GM10847 (cell line): ENCODE results near the gene RPS6KC1.

Experiments used
- POLR2A ChIP-seq: IDR thresholded peaks from 2 replicates; pipeline ENCODE4 v1.6.1; 2011; ENCODE audit not compliant: insufficient read length; ENCODE audit errors: extremely low read depth

The RPS6KC1 gene

DNA sequence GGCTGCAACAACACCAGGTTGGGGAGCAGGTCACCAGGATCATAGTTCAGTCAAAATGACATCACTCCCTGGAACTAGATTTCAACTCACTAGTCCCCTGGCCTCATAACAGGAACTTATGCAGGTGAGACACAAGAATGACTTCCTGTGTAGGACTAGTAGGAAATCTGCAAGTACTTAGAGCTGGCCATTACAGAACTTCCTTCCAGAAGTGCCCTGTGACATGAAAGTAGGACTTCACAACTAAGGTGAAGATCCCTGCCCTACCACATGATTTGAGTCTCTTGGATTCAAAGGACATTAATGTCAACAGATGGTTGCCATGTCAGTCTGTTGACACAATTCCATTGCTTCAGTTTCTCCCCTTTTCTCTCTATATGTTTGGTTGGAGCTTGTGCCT, 223.1 kb downstream of the RPS6KC1 start:
- no peak for TF ChIP-seq POLR2A

DNA sequence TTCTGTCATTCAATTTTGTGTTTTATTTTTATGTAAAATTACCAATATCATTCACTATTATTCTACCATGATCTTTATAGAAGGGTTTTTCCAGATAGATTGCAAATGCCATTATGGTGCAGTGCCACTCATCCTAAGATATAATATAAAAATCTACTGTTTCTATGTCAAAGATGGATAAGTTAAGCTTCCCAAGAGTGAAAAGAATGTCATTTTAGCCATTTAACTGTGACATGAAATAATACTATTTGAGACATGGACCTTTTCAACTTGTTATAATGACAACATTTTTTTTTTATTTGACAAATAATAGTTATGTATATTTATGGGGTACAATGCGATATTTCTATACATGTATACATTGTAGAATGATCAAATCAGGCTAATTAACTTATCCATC, 224.3 kb downstream of the RPS6KC1 start:
- TF ChIP-seq POLR2A, result no peak

DNA sequence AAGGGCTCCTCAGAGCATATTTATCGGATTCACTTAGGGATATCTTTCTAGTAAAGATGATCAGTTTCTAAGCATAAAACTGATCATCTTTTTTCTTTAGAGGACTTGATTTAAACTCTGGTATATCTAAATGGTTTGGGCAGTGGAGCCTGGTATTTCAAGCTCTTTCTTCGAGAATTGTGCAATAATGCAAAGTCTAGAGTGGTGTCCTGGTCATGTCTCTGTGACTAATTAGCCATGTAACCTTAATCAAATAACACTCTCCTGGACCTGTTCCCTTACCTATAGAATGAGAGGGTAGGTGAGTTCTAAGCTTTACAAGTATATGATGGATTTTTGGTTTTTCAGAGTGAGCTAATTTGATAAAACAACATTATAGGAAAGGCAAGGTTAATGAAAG, 225.2 kb downstream of the RPS6KC1 start:
- no peak for TF ChIP-seq POLR2A

DNA sequence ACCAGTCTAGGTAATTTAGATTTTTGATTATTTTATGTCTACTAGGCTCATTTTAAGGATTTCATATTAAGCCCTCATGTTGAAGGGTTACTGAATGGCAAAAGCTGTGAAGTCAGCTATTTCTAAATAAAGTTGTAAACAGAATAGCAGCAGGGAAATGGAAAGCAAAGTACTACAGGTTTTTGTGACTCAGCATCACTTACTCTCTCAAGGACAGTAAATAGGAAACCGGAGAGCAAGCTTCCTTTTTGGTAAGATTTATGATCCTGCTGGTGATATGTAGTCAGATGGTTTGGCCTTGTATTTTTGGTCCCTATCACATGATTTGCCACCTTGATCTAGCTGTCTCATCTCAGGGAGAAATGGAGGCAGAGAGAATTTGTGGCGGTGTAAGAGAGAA, 226.0 kb downstream of the RPS6KC1 start:
- no peak for TF ChIP-seq POLR2A

DNA sequence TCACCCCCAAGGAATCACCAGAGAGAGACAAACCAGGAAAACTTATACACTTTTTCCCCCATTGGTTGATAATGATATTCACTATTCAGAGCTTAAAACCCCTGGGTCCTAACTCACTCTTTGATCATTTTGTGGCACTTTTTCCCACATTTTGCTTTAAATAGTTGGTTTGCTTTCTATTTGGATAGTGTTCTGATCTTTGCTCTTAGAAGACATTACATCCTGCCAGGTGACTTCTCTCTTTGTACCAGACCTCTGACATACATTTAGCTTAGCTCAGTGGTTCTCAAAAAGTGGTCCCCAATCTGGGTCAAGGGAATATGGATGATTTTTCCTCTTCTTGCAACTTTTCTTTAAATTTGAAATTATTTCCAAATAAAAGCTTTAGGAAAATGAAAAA, 228.4 kb downstream of the RPS6KC1 start:
- no peak for TF ChIP-seq POLR2A

DNA sequence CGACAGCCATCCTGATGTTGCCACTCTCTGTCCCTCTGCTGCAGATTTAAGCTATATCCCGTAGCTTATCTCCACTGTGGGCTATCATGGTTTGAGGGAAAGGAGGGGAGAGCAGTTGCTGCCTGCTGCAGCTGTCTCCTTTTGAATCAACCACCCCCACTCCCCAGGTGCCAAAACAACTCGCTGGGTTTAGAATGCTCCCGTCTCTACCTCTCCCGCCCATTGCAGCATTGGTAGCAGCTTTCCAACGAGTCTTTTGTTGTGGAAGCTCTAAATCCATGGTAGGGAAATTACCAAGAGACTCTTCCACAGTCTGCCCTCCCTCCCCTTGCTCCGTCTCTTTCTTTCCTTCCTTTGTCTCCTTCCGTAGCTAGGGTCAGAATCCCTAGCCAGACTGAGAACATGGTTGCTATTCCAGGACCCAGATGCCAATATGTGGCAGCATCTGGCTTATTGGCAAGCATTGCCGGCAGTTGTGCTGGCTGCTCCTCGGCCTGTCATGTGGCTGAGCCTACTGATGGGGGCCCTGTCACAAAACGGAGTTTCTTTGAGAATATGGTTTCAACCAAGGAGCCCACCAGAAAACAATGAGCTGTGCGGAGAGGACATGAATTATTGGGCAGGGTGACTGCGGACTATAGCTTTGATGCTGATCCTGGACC, 230.7 kb downstream of the RPS6KC1 start:
- TF ChIP-seq POLR2A, result no peak

DNA sequence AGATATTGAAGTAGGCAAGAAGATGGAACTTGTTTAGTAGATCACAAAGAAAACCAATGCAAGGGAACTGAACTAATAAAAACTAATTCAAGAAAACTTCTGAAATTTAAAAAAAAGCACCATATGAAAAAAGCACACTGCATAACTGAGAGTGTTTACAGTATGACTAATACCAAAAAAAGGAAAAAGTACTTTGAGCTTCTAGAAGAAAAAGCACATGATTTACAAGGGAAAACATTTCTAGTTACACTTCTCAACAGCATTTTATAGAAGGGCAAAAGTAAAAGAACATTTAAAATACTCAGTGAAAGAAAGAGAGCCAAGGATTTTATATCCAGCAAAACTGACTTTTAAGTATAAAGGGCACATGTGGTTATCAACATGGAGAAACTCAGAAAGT, 233.6 kb downstream of the RPS6KC1 start:
- no peak for TF ChIP-seq POLR2A

DNA sequence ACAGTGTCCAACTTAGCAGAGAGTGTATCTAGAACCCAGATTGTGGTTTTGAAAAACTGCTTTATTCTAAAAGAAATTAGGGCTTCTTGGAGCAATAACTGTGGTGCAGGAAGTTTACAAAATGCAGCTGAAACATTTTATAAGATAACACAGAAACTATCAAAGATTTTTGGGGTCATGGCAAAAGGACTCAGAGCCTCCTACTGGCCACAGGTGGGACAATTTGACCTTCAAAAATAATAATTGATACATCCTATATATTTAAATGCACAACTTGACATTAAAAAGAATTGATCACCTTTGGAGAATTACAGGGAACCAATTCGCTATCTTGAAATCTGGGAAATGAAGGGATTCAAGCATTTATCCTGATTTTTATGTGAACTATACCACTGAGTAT, 235.2 kb downstream of the RPS6KC1 start:
- no peak for TF ChIP-seq POLR2A

DNA sequence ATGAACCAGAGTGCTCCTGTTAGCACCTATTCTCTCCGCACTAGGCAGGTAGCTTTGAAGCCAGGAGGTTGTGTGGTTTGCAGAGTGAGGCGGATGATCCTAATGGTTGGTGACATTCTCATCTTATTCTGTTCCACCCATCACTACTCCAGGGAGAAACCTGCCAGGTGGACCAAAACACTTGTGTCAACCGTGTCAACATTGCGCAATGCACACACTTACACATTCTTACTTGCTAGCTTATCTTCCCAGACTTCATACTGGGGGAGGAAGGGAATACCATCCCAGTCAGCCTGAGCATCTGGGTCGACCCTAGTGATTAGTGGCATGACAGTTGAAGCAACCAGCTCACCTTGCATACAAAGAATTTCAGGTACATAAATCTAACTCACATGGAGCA, 236.9 kb downstream of the RPS6KC1 start:
- no peak for TF ChIP-seq POLR2A

DNA sequence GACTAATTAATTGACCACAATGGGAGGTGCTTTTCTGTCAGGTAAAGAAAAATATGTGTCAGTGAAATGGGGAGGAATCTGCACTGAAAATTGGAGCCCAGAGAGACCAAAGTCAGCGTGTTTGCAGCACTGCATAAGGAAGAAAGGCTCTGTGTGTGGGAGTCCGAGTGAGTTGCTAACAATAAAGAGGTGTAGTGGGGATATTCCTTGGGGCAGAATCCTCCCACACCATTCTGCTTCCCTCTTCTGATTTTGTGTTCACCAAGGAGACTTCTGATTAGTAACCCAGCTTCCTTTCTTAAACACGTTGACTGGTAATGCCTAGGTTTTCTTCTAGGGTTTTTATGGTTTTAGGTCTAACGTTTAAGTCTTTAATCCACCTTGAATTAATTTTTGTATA, 240.5 kb downstream of the RPS6KC1 start:
- no peak for TF ChIP-seq POLR2A

DNA sequence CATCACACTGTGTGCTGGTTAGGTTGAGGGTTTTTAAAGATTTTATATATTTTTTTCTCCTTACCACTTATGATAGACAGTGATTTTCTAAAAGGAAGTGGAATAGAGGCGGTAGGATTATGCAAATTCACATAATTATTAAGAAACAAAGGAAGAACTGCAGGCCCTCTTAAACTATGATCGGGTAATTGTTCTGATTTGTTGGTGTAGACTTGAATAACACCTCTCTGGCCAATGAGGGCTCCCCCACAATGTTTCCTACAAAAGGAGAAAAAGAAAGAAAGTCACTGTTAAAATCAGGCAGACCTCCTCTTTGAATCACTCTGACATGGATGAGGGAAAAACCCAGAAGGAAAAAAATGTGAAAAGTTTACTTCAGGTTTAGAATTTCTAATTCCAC, 241.6 kb downstream of the RPS6KC1 start:
- no peak for TF ChIP-seq POLR2A

DNA sequence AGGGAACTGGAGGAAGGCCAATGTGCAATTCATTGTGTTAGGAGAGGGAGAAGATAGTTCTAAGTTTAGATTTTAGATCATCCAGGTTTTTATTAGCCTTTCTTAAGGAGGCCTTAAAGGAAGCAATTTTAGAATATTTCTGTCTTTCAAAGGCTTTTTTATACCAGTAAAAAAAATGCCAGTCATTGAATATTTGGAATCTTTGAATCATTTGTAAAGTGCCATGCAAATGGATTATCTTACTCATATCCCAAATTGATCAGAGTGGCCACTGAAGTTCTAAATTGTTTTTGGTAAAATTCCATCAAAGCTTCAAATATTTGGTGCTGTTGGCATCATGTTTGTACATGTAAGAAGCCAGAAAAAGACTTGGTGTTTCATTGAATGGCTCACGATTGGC, 244.8 kb downstream of the RPS6KC1 start:
- TF ChIP-seq POLR2A, result no peak

DNA sequence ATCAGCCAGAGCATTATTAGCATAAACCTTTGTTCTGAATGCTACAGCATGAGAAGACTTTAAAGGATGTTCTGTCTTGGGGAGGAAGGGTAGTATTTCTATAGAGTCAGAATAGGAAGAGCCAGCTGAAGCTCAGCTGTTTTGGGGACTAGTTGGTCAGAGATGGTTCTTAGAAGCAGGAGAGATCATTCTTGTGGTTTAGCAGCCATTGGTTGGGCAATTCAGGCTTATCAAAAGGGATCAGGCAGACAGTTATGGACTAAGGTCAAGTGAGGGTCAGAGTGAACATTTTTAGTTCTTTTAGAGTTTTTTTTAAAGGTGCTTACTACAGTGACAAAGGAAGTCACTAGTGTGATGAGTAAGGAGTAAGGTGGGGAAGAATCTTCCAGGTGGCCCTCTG, 245.5 kb downstream of the RPS6KC1 start:
- no peak for TF ChIP-seq POLR2A

DNA sequence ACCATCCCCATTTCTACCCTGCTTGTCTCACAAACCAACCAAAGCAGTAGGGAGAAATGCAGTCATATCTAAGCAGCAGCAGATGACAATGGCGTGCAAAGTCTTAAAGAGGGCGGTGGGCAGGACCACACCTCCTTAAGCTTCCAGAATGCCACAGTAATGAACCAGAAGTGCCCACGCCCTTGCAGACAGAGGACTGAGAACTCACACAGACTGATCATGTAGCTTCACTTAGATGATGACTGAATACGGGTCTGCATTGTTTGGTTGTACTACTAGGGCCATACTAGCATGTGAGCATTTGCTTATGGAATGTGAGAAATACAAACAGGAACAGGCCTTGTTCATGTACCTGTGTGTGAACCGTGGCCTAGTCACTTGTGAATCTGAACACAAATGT, 246.0 kb downstream of the RPS6KC1 start:
- no peak for TF ChIP-seq POLR2A

DNA sequence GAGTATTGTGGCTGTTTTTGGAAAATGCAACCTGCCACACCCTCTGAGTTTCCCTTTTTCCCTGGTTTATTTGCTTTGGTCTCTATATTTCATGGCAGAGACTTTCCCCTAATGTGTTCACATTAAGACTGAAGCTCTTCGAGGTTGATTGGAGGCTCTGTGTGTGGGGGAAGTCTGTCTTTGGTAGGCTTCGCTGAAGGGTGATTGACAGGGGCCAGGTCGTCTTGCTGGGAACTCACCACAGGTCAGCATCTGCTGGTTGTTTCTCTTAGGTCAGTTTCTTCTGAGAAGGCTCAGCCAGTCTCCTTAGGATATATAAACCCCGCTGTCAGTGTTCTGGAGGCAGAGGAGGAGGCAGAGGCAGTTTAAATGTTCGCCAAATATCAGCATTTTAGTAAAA, 249.4 kb downstream of the RPS6KC1 start:
- TF ChIP-seq POLR2A, result no peak

DNA sequence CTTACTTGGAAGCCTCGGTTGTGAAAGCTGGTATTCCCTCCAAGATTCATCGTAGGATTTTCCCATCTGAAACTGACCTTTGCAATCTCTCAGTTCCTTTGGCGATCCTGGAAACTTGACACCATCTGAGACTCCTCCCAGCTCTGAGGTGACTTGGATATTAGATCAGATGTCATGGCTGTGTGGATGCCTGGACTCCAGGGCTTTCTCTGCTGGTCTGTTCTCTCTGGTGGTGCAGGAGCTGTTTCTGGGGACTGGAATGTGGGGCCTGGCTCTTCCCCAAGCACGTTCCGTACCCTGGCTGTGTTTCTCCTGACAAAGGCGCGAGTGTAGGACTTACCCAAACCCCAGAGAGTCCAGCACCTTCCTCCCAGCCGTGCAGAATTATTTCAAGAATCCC, 252.2 kb downstream of the RPS6KC1 start:
- TF ChIP-seq POLR2A, result no peak

DNA sequence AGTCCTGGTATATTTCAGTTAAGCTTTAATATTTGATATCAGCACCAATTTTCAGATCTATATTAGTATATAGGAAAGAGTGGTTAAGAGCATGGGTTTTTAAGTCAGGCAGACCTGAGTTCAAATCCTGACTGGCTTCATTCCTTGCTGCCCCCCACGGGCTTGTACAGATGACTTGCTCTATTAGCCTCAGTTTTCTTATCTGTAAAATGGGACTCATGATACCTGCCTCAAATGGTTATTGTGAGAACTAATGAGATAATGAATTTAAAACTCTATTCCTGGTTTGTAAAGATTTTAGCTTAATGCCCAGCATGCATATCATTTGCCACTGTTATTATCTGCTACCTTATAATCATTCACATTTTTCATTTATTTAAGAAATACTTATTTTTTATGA, 264.5 kb downstream of the RPS6KC1 start:
- TF ChIP-seq POLR2A, result no peak
